ENCODE results near the gene FAM219A. TPM values are rescaled to one million over a fixed set of nuclear protein-coding genes. Genes with fewer than 3 reads are reported as not detected.

FAM219A gene
- total RNA-seq, 2 donors from 2014 or later = 22.7 to 27.9 TPM

- DNase-seq (no peak), ATAC-seq (no peak)
- intact Hi-C loops (cut with DNase I) = loop anchor here in 1 of 2 donors (5.0 kb wide), 1 partner anchor 80 kb away; no protein-coding TSS in a partner anchor
Observed at GRCh38 chr9:34417734-34418133, 40.6 kb downstream of the FAM219A start.

DNA sequence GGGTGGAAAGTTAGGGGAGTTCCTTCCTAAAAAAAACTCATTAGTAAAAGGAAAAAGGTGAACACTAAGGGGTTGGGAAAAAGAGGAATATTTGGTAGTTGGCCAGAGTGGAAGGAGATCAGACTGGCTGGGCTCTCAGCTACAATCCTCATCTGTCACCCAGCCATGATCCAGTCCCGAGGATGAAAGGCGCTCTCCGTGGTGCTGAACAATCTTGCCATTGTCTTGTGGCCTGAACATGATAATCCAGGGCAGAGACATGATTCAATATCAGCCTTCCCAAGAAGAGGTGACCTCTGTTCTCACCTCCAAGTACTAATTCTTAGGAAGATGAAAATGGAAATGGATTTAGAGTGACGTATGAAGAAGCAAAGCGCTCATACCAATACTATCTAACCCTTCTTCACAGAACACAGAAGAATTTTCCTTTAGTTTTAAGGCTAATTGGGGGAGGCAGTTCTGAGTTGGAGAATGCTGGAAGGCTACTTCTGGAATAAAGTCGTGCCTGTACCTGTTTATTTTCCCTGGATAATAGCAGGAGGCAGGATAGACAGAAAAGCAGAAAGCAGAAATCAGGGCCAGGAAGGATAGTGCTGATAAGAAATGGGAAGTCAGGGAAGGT, 45.0 kb downstream of the FAM219A start:
- ATAC-seq = no peak

DNA sequence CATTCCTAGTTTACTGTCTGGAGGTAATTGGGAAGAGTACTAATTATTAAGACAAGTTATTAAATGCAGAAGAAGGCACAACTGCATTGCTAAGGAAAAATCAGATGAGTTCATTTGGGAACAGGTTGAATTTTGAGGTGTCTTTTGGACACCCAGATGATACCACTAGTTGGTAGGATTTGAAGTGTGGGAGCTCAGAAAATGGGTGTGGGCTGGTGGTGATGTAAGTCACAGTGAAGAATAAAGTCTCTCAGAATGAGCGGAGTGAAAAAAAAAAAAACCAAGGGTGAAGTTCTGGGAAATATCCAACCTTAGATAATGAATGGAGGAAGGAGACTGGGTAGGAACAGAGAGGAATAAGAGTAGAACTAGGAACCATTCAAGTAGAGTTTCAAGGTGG, 46.0 kb downstream of the FAM219A start:
- intact Hi-C loops (cut with DNase I) = no loop called here
- ATAC-seq (no peak), DNase-seq (no peak)

More for the DNA sequence above, 45.0 kb downstream of the FAM219A start:
- intact Hi-C loops (cut with DNase I) = no loop called here
- DNase-seq = peak; percentile 53

DNA sequence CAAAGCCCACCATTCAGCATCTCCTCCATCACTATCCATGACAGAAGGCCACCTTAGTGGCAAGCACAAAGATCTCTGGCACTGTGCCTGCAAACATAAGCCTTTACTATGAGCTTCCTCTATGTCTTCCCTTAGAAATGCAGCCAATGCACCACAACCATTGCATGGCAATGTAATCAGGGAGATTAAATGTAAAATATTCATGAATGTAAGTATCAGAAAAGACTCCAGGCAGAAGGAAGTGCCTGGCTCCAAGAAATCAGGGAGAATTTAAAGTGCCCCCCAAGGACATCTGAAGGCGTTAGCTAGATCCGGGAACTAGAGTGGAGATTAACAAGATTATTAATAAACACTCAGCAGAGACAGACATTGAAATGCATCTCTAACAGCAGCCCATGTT, 49.2 kb downstream of the FAM219A start:
- intact Hi-C loops (cut with DNase I) = loop anchor here in 1 of 2 donors (5.0 kb wide), 1 partner anchor 193 kb away; no protein-coding TSS in a partner anchor
- DNase-seq = no peak
- no peak for ATAC-seq

DNA sequence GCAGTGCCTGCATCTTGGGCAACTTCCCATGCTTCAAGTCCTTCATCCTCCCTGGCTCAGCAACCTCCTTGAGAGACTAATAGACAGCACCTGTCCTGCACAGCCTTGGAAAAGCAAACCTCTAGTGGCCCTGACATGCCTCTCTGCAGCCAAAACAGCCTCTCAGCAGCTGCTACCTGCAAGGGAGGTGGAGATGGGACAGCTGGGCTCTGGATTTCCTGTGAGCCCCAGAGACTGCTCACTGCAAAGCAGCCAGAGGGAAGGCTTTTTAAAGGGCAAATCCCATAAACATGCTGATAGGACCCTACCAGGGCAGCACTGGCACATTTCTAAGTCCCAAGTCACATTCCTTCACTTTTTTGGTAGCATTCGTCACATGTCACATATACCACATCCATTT, 50.2 kb downstream of the FAM219A start:
- no peak for DNase-seq
- no peak for ATAC-seq
- intact Hi-C loops (cut with DNase I) = loop anchor here in 1 of 2 donors (5.0 kb wide), 1 partner anchor 194 kb away; no protein-coding TSS in a partner anchor

GRCh38 chr9:34406219-34406618, 52.2 kb downstream of the FAM219A start:
- DNase-seq = no peak
- intact Hi-C loops (cut with DNase I) = loop anchor here in 1 of 2 donors (5.0 kb wide), 1 partner anchor 196 kb away; no protein-coding TSS in a partner anchor
- ATAC-seq = no peak

GRCh38 chr9:34405719-34406118, 52.7 kb downstream of the FAM219A start:
- intact Hi-C loops (cut with DNase I) = loop anchor here in 1 of 2 donors (5.0 kb wide), 1 partner anchor 197 kb away; no protein-coding TSS in a partner anchor
- ATAC-seq = no peak
- no peak for DNase-seq

- intact Hi-C loops (cut with DNase I) = loop anchor here (2.0 to 5.0 kb wide), 3 partner anchors 97 to 189 kb away; no protein-coding TSS in a partner anchor
- ATAC-seq (peak; percentile 54 to 71), DNase-seq (peak; percentile 57)
Observed at GRCh38 chr9:34403554-34404380, 54.6 kb downstream of the FAM219A start.

DNA sequence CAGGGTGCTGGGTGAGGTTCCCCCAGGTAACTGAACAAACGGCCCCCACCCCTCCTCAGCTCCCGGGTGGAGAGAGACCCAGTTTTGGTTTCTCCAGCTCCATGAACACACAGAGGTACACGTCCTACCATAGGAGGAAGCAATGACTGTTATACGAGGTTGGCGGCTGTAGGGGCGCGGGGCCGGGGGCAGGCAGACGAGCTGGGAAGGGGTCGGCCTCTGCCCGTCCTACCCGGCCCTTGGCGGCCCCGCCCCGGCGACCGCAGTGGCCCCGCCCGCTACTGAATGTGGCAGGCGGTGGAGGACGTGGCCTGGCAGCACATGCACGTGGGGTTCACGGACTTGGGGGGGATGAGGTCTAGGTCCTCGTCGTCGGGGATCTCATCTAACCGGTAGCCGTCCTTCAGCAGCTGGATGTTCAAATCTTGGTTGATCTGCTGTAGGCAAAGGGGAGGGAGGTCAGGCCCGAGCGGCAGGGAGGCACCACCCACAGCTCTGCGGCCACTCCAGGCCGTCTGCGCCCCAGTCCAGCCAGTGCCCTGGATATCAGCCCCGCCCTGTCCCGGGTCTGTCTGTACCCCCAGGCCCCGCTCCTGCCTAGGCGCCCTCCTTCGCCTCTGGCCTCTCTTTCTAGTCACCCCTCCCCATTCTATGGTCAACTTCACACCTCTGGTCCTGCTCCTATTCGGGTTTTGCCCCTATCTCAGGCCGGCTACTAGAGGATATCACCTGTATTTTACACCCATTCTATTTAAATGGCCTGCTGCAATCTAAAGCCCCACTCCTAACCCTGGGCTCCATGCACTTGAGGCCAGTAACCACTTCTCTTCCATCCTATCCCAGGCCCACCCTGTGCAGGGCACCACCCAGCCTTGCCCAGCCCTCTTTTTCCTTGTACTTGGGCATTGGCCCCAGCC, 57.4 kb downstream of the FAM219A start:
- ATAC-seq (no peak), DNase-seq (no peak)
- intact Hi-C loops (cut with DNase I) = loop anchor here in 1 of 2 donors (5.0 kb wide), 2 partner anchors 101 to 191 kb away; no protein-coding TSS in a partner anchor

DNA sequence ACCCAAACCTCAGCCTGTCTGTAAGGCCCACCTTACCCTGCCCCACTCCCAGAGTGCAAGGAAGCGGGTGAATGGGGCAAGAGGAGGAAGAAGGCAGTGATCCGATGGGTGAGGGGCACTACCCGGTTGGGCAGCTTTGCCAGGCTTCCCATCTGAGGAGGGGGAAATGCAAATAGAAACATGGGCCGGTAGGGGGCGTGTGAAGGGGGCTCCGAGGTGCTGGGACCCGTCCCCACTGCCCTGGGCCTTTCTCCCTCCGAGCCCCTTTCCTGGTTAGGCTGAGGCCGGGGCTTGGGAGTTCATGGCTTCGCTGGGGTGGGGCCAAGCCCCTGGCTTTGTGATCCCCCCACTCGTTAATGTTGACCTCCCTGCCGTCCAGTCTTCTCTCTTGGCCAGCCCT, 58.1 kb downstream of the FAM219A start:
- DNase-seq (no peak), ATAC-seq (no peak)
- intact Hi-C loops (cut with DNase I) = loop anchor here in 1 of 2 donors (5.0 kb wide), 2 partner anchors 102 to 192 kb away; no protein-coding TSS in a partner anchor

DNA sequence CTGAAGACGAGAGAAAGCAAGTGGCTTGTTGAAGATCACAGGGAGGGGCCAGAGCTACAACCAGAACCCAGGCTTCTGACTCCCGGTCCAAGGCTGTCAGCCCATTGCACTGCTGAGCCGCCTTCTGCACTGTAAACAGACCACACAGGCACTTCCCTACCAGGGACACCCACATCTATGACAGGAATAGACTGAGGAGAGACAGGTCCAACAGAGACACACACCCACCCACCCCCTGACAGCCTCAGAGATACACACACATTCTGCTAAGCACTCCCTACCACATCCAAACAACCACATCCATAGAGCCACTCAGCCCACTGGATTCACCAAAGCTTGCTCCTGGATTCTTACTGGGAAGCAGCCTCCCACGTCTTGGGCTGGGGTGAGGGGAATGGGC, 58.6 kb downstream of the FAM219A start:
- ATAC-seq (no peak), DNase-seq (no peak)
- intact Hi-C loops (cut with DNase I) = loop anchor here in 1 of 2 donors (5.0 kb wide), 2 partner anchors 103 to 193 kb away; no protein-coding TSS in a partner anchor

GRCh38 chr9:34398875-34399274, 59.5 kb downstream of the FAM219A start:
- ATAC-seq = no peak
- intact Hi-C loops (cut with DNase I) = no loop called here
- no peak for DNase-seq

DNA sequence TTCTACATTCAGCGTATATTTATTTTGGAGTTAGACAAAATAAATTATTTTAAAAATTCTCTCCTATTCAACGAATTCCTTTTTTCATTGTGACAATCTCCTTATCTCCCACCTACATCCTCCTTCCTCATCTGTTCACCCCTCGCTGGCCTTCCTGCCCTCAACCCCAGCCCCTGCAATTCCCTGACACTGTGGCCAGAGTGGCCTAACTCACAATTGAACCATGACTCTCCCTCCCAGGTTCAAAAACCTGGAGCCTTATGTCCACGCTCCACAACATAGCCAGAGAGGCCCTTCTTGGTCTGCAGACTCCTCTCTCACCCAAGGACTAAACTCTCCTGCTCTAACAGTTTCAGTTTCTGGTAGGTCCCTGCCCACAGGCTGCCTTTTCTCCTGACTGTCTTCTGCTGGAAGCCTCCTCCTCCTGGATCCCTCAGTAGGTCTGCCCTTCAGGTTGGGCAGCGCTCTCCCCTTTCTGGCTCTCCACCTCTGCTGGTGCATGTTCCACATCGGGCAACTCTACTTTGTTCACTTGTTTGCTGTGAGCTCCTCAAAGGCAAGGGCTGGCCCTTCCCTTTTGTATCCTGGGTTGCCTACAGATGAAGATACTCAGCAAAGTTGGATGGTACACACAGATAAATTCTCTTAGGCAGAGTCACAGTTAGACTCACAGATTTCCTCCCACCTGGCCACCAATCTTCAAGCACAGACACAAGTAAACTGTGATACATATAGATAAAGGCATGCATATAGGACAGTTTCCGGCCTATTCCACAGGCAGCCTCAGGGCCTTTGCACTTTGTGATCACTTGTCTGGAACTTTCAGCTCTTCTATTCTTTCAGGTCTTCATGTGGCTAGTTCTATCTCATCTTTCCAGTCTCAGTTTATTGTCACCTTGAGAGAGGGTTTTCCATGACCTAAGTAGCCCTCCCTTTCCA, 61.8 kb downstream of the FAM219A start:
- no peak for DNase-seq
- no peak for ATAC-seq
- intact Hi-C loops (cut with DNase I) = no loop called here

DNA sequence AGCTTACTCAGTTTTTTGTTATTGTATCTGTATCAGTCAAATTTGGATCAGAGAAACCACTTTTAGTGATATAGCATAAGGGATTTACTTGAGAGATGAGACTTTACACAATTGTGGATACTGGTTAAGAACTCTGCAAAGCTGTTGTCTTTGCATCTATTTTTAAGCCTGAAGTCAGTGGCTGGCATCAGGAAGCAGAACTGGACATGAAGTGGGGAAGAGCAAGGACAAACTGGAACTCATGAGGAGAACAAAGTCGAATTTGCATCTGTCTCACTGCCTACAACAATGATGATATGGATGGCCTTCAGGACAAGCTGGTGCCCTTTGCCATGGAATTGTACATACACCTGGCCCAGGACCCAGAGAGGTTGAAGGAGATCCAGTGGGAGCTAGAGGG, 65.9 kb downstream of the FAM219A start:
- DNase-seq = no peak
- peak in 1 of 2 donors; percentile 21 for ATAC-seq
- intact Hi-C loops (cut with DNase I) = no loop called here

- ATAC-seq (no peak), DNase-seq (no peak)
- intact Hi-C loops (cut with DNase I) = no loop called here
Observed at GRCh38 chr9:34387239-34387638, 71.1 kb downstream of the FAM219A start.

- DNase-seq (no peak), ATAC-seq (no peak)
- intact Hi-C loops (cut with DNase I) = no loop called here
Observed at GRCh38 chr9:34386656-34387055, 71.7 kb downstream of the FAM219A start.

DNA sequence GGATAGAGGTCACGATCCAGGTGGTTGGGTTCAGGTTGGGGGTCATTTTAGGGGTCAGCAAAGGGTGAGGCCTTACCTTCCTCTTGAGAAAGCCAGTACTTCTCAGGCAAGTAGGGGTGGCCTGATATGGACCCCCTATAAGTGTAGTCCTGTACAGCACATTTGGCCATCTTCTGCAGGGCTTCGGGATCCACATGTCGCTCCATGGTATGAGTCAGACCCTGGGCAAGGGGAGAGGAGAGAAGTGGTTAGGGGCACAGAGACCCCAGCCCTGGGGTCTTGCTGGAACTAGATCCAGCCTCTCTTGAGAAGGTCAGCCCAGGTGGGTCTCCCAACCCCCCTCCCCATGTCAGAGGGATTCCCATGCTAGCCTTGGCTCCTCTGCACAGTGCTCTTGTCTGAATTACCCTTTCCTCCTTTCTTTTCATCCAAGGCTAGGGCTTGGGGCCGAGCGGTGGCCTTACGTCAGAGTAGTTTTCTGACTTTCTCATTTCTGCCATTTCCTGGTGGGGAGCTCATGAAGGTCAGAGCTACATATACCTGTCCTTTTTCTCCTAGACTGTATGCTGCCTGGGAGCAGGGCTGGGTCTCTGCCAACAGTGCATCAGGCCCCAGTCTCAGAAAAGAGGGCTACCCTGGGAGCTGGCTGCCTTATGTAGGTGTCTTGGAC, 72.7 kb downstream of the FAM219A start:
- no peak for DNase-seq
- intact Hi-C loops (cut with DNase I) = no loop called here
- ATAC-seq = no peak

All from left cardiac atrium (tissue), 4 donors.